ENCODE results near the gene NR2F6.
"Not testable (repeated sequence)": the region's sequence is repeated elsewhere in the genome, so short reads cannot be mapped to it uniquely, and the experiment has no call there.

Gene NR2F6

DNA sequence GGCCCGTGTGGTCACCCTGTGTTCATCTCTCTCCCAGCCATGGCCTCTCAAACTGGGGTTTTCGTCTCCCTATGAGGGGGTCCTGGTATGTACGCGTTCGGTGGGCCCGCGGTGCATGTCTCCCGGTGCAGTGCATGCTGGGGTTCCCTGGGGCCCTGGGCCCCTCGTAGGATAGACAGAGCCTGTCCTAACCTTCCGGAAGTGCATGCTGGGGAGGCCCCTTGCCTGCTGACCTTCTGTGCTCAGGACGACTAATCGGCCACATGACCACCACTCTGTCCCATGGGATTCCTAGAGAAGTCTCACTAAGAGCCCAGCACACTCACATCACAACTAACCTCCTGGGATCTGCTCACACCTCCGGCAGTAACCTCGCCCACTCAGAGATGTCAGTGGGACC lies 35.4 kb downstream of the NR2F6 start:
- no peak for DNase-seq (ENCODE audit: low spot score)

- DNase-seq (ENCODE audit: low spot score), result no peak
These were observed 36.3 kb downstream of the NR2F6 start for GRCh38 chr19:17209126-17210036.

GRCh38 chr19:17206736-17207581 lies 38.8 kb downstream of the NR2F6 start:
- no peak for DNase-seq (ENCODE audit: low spot score)

GRCh38 chr19:17205237-17206140 lies 40.2 kb downstream of the NR2F6 start:
- peak; percentile 72 for DNase-seq (ENCODE audit: low spot score)

DNA sequence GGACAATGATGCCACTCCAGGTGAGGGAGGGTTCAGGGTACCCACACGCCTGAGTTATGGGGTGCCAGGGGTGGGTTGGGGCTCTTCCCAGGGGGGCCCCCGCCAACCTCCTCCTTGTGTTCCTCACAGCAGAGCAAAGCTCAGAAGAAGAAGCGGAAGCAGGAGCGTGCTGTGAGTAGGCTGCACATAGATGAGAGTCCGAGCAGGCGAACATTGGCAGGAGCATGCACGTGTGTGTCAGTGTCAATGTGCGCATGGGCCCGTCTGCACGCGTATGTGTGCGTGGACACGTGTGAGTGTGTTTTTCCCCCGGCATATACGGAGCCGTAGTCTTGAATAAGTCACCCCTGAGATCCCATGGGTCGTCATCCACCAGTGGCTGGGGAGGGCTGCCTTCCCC lies 43.0 kb downstream of the NR2F6 start:
- DNase-seq (ENCODE audit: low spot score), result no peak

GRCh38 chr19:17202249-17202648 lies 43.5 kb downstream of the NR2F6 start:
- no peak for DNase-seq (ENCODE audit: low spot score)

- DNase-seq (ENCODE audit: low spot score), result no peak
These were observed 45.2 kb downstream of the NR2F6 start for GRCh38 chr19:17200408-17201079.

DNA sequence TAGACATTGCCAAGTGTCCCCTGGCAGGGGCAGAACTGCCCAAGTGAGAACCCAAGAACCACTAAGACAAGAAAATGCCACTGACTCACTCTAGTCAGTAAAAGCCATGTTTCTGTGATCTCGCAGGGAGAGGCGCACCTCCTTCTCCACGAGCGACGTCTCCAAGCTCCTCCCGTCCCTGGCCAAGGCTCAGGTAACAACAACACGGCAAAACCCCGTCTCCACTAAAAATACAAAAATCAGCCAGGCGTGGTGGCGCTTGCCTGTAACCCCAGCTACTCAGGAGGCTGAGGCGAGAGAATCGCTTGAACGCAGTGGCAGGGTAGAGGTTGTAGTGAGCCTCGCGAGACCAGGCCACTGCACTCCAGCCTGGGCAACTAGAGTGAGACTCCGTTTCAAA lies 48.1 kb downstream of the NR2F6 start:
- DNase-seq (ENCODE audit: low spot score), result no peak

DNA sequence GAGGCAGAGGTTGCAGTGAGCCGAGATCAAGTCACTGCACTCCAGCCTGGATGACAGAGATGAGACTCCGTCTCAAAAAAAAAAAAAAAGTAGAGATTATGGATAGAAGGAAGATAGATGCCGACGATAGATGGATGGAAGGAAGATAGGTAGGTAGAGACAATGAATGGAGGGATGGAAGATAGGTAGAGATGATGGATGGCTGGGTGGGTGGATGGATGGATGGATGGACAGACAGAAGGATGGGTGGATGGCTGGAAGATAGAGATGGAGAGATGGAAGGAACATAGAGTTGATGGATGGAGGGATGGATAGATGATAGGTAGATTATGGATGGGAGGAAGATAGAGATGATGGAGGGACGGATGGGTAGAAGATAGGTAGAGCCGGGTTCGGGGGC lies 49.1 kb downstream of the NR2F6 start:
- no peak for DNase-seq (ENCODE audit: low spot score)

DNA sequence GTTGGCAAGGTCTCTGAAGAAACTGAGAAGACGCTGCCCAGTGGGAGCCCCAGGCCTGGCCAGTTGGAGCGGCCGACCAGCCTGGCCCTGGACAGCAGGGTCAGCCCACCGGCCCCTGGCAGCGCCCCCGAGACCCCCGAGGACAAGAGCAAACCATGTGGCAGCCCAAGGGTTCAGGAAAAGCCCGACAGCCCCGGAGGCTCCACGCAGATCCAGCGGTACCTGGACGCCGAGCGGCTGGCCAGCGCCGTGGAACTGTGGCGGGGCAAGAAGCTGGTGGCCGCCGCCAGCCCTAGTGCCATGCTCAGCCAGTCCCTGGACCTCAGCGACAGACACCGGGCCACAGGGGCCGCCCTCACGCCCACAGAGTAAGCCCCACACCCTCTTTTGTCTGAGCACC lies 50.6 kb downstream of the NR2F6 start:
- DNase-seq (ENCODE audit: low spot score), result no peak

- DNase-seq (ENCODE audit: low spot score), result no peak
These were observed 51.1 kb downstream of the NR2F6 start for GRCh38 chr19:17194608-17195007.

DNA sequence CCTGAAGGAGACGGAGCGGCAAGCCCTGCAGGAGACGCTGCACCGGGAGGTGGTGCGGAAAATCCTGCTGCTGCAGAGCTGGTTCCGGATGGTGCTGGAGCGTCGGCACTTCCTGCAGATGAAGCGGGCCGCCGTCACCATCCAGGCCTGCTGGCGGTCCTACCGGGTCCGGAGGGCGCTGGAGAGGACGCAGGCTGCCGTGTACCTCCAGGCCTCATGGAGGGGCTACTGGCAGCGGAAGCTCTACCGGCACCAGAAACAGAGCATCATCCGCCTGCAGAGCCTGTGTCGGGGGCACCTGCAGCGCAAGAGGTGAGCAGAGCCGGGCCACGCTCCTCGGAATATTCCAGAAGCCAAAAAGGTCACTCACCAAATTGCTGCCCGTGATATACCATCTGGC lies 53.0 kb downstream of the NR2F6 start:
- DNase-seq (ENCODE audit: low spot score), result no peak

- DNase-seq (ENCODE audit: low spot score), result not testable (repeated sequence)
These were observed 54.0 kb downstream of the NR2F6 start for GRCh38 chr19:17191736-17192135.

DNA sequence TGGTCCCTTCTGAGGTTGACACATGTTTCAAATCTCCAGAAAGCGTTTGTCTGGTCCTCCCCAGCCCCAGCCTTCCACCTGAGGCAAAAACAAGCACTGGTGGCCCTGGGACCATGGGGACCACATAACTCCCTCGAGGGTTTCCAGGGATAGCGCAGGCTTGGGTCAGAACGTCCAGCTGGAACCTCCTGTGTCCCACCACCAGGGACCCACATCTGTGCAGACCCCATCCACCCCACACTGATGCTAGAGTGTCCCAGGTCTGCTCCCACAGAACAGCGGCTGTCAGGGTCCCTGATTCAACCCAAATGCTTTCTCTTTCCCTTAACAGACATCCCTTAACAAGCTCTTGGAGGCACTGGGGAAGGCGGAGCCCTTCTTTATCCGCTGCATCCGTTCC lies 60.1 kb downstream of the NR2F6 start:
- DNase-seq (ENCODE audit: low spot score), result no peak

DNA sequence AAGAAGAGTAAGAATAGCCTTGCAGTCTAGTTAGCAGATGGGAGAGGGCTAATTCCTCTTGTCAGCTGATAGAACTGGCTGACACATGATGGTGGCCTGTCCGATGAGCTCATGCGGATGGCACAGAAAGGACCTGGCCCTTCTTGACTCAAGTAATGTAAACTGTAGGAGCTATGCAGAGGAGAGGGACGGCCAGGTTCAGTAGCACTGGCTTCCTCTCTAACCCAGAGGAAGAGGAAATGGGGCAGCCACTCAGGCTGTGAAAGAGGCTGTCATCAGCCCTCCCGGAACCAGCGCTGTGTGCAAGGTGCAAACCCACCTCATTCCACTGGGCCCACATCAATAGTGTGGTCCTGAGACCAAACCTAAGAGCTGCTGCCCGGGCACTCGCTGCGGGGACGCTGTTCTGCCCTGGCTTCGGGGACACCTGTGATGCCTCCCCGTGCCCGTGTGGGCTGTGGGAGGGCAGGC lies 61.3 kb downstream of the NR2F6 start:
- DNase-seq (ENCODE audit: low spot score), result no peak

DNA sequence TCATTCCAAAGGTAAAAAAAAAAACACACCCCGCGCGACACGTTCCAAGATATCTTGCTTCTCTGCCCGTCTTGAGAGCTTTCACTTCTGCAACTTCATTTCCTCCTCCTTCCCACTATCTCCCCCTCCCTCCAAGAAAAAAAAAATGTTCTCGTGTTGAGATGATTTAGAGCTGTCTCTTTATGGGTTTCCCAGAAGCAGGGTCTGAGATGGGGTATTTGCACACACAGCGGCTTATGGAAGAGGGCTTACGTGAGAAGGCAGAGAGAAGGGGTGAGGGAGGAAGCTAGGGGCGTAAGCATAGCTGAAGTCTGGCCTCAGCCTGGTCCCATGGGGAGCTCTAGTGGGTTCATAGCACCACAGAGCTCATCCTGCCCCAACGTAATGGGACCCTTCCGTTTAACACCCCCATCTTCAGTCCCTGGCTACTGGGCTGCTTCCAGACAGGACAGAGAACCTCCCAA lies 61.8 kb downstream of the NR2F6 start:
- DNase-seq (ENCODE audit: low spot score), result no peak

GRCh38 chr19:17183271-17183761 lies 62.4 kb downstream of the NR2F6 start:
- no peak for DNase-seq (ENCODE audit: low spot score)
